Activated naive CD4-positive, alpha-beta T cell treated with anti-CD3 and anti-CD28 coated beads for 36 hours (primary cell): ENCODE measurements around the gene KCNK6. TPM values are rescaled to one million over a fixed set of nuclear protein-coding genes. Genes with fewer than 3 reads are reported as not detected.

Experiments
- CTCF ChIA-PET: fragments of 350-600 bp; sonication (Branson Sonifier 250); formaldehyde crosslinking; loops from one replicate; lab custom pipeline; 2021; ENCODE audit warnings: antibody characterized with exemption; lab: Charles Lee
- DNase-seq: peaks from one replicate; pipeline ENCODE4 v3.0.0-alpha.2; 2020
- H3K27ac Mint-ChIP-seq: one replicate; pipeline ENCODE4 v1.8.0; 2021; ENCODE audit warnings: mild to moderate bottlenecking, mixed read lengths
- H3K27me3 Mint-ChIP-seq: one replicate; pipeline ENCODE4 v1.8.0; 2021; ENCODE audit warnings: low read depth, mixed read lengths
- H3K36me3 Mint-ChIP-seq: one replicate; pipeline ENCODE4 v1.8.0; 2021; ENCODE audit warnings: low read depth, mixed read lengths
- H3K4me1 Mint-ChIP-seq: one replicate; pipeline ENCODE4 v1.8.0; 2021; ENCODE audit warnings: low read depth, mixed read lengths
- H3K4me3 Mint-ChIP-seq: one replicate; pipeline ENCODE4 v1.8.0; 2021; ENCODE audit warnings: mild to moderate bottlenecking, moderate library complexity, mixed read lengths
- H3K9me3 Mint-ChIP-seq: one replicate; pipeline ENCODE4 v1.8.0; 2021; ENCODE audit warnings: mixed read lengths
- intact Hi-C: fragments of 100-400 bp; cut with micrococcal nuclease; formaldehyde crosslinking; loops from one replicate; pipeline ENCODE4 v1.15.1; 2023
- total RNA-seq, 2 experiments: library from RNA; stranded (reverse); gene quantifications; one replicate each; pipeline ENCODE4 v1.2.3, GENCODE V29; 2021

KCNK6 gene
- total RNA-seq = 1 to 10 TPM; 4.7 to 5.8 TPM

DNA sequence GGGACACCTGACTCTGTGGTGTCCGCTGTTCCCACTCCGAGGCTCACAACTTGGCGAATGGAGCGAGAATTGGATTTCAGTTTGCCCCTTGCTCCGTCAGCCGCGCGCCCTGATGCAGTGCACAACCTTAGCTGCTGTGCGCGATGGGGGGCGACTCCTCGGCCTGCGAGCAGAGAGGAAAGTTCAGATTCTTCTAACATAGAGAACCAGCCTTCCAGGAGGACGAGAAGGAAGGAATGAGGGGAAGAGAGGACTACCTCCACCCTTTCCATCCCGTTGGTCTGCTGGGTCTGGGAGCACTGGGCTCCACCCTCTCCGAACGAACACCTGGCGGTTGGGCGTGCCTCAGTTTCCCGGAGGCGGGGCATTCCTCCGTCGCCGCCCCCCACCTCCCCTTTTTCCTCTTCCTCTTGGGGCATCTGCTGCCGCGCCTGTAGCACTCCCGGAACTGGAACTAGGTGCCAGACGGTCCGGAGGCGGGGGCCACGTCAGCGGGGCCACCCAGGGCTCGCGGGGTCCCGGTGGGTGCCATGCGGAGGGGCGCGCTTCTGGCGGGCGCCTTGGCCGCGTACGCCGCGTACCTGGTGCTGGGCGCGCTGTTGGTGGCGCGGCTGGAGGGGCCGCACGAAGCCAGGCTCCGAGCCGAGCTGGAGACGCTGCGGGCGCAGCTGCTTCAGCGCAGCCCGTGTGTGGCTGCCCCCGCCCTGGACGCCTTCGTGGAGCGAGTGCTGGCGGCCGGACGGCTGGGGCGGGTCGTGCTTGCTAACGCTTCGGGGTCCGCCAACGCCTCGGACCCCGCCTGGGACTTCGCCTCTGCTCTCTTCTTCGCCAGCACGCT lies at the start of gene KCNK6:
Gene KCNK6, plus strand, starts transcription at position 425 of the 838 bp plus-strand sequence. Its CDS starts 106 bp downstream, at position 531.
- peak; percentile 55 for DNase-seq
- no peaks in the 10 kb centered on the region for H3K9me3 Mint-ChIP-seq
- CTCF ChIA-PET = interaction anchor here (1.0 to 1.6 kb wide), 3 partner anchors 75 to 417 kb away, joined by 3 to 5 read pairs (median 3); partner anchors contain the start of gene FAM98C
- no peaks in the 10 kb centered on the region for H3K27me3 Mint-ChIP-seq
- H3K4me3 Mint-ChIP-seq = peak within 1 kb of the TSS; percentile 81
- peaks cover 46% of the 10 kb centered on the region for H3K4me1 Mint-ChIP-seq
- intact Hi-C loops = loop anchor here (5.0 to 10.0 kb wide), 6 partner anchors 77 to 1005 kb away; partner anchors contain the start of genes ECH1, EIF3K, MAP4K1 and SIPA1L3
- H3K27ac Mint-ChIP-seq = peak within 1 kb of the TSS; percentile 36
- H3K36me3 Mint-ChIP-seq = peaks cover 3% of the 10 kb centered on the region

DNA sequence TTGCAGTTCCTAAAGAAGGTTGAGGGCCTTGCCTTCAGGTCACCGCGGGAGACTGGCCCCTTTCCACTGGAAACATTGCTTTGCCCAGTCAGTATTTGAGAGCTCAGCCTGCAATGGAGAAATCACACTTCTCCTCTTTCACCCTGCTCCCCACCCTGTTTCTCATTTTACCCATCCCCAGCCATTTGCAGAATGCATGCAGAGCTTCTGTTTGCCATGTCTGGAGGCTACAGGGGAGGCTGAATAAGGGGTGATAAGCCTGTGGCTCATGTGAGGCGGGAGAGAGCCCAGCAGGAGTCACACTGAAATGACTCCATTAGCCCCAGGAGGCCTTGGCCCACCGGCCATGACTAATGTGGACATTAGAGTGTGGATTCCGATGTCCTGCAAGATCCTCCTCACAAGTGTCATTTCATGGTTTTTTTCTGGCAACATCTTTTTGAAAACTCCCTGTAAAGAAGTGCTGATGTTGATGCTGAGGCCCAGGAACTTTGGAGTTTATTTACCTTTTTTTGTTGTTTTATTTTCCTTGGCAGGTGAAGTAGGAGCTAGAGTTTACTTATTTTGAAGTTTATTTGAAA lies 49.0 kb upstream of the KCNK6 start:
- H3K4me1 Mint-ChIP-seq = peaks cover 20% of the 10 kb centered on the region
- CTCF ChIA-PET = no interaction called here
- H3K27ac Mint-ChIP-seq = peak overlapping the region; percentile 13
- H3K9me3 Mint-ChIP-seq = no peaks in the 10 kb centered on the region
- H3K36me3 Mint-ChIP-seq = no peaks in the 10 kb centered on the region
- no peaks in the 10 kb centered on the region for H3K27me3 Mint-ChIP-seq
- H3K4me3 Mint-ChIP-seq = no peak overlapping the region
- intact Hi-C loops = no loop called here
- no peak for DNase-seq

DNA sequence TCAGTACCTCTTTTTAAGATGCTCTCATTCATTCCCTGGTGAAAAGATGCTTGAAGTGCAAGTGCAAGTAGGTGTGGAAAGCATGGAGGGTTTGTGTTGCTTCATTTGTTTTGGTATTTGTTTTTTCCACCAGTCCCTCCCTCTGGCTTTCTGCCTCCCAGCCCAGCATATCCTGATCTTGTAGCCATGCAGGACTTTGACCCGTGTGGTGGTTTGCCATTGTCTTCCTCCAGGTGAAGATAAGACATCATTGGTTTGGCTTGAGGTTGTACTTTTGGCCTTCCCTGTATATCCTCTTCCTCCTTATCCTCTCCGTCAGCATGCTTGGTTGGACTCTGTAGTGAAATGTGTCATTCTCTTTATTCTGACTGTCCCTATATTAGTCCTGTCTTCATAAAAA lies 46.1 kb upstream of the KCNK6 start:
- no peak for DNase-seq
- Mint-ChIP-seq H3K36me3 (no peaks in the 10 kb centered on the region), H3K4me1 (peaks cover 7% of the 10 kb centered on the region), H3K27me3 (no peaks in the 10 kb centered on the region), H3K4me3 (no peak overlapping the region), H3K27ac (no peak overlapping the region), H3K9me3 (no peaks in the 10 kb centered on the region)
- CTCF ChIA-PET = no interaction called here
- intact Hi-C loops = no loop called here

GRCh38 chr19:38274739-38275138 lies 44.9 kb upstream of the KCNK6 start:
- H3K27ac Mint-ChIP-seq = no peak overlapping the region
- H3K4me3 Mint-ChIP-seq = no peak overlapping the region
- H3K4me1 Mint-ChIP-seq = peaks cover 7% of the 10 kb centered on the region
- CTCF ChIA-PET = interaction anchor here (0.6 to 0.7 kb wide), 2 partner anchors 32 to 539 kb away, joined by 4 to 5 read pairs; no protein-coding TSS in a partner anchor
- DNase-seq = no peak
- no peaks in the 10 kb centered on the region for H3K27me3 Mint-ChIP-seq
- H3K36me3 Mint-ChIP-seq = no peaks in the 10 kb centered on the region
- intact Hi-C loops = no loop called here
- H3K9me3 Mint-ChIP-seq = no peaks in the 10 kb centered on the region

DNA sequence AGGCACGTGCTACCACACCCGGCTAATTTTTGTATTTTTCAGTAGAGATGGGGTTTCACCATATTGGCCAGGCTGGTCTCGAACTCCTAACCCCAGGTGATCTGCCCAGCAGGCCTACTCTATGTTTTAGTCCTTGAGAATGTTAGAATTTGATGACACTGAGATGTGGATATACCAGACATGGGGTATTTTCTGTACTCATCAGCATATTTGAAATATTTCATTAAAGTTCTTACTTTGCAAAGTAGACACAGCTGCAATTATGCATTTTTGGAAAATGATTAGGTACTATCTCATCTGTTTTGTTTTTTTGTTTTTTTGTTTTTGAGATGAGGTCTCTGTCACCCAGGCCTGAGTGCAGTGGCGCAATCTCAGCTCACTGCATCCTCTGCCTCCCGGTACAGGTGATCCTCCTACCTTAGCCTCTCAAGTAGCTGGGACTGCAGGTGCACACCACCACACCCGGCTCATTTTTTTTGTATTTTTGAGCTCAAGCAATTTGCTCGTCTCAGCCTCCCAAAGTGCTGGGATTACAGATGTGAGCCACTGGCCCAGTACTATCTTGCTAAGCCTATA lies 42.6 kb upstream of the KCNK6 start:
- DNase-seq = no peak
- Mint-ChIP-seq H3K4me3 (no peak overlapping the region), H3K9me3 (no peaks in the 10 kb centered on the region), H3K36me3 (no peaks in the 10 kb centered on the region), H3K4me1 (peaks cover 5% of the 10 kb centered on the region), H3K27ac (no peak overlapping the region), H3K27me3 (no peaks in the 10 kb centered on the region)
- intact Hi-C loops = no loop called here
- CTCF ChIA-PET = interaction anchor here (0.6 to 1.3 kb wide), 5 partner anchors 8 to 116 kb away, joined by 3 to 4 read pairs (median 3); no protein-coding TSS in a partner anchor

- no peaks in the 10 kb centered on the region for H3K27me3 Mint-ChIP-seq
- H3K9me3 Mint-ChIP-seq = no peaks in the 10 kb centered on the region
- H3K4me1 Mint-ChIP-seq = peaks cover 7% of the 10 kb centered on the region
- CTCF ChIA-PET = interaction anchor here (0.7 to 0.8 kb wide), 2 partner anchors 8 to 34 kb away, joined by 3 to 4 read pairs; no protein-coding TSS in a partner anchor
- no peak overlapping the region for H3K27ac Mint-ChIP-seq
- no peak for DNase-seq
- H3K4me3 Mint-ChIP-seq = no peak overlapping the region
- intact Hi-C loops = no loop called here
- H3K36me3 Mint-ChIP-seq = no peaks in the 10 kb centered on the region
Measured at GRCh38 chr19:38277549-38277948, 42.1 kb upstream of the KCNK6 start.

DNA sequence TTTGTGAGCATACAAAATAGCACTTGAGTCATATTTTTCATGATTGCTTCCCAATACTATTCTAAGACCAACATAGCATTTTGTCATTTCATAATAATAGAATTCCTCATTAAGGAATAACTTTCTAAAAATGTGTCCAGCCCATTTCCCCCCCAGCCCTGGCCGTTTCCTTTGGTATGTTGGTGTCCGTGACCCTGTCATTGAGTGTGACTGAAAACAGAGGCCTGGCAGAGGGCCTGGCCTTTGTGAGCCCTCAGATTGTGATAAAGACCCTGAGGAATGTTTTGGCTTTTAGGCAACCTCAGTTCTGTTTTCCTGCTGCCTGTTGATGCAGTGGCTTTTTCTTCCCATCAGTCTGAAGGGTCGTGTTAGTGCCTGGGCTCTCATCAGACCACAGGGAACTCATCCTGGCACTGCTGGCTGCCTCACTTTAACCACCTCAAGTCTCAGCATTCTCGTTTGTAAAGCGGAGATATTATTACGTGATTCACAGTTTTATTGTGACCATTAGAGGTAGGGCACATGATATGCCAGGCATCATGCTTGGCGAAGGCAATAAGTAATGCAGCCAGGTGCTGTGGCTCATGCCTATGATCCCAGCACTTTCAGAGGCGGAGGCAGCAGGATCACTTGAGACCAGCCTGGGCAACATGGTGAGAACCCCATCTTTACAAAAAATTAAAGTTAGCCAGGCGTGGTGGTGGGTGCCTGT lies 41.5 kb upstream of the KCNK6 start:
- no peak for DNase-seq
- no peak overlapping the region for H3K27ac Mint-ChIP-seq
- H3K4me1 Mint-ChIP-seq = peaks cover 7% of the 10 kb centered on the region
- H3K4me3 Mint-ChIP-seq = no peak overlapping the region
- no peaks in the 10 kb centered on the region for H3K27me3 Mint-ChIP-seq
- CTCF ChIA-PET = interaction anchor here (0.8 kb wide), 1 partner anchor 34 kb away, joined by 3 read pairs; no protein-coding TSS in a partner anchor
- H3K36me3 Mint-ChIP-seq = no peaks in the 10 kb centered on the region
- no peaks in the 10 kb centered on the region for H3K9me3 Mint-ChIP-seq
- intact Hi-C loops = no loop called here

DNA sequence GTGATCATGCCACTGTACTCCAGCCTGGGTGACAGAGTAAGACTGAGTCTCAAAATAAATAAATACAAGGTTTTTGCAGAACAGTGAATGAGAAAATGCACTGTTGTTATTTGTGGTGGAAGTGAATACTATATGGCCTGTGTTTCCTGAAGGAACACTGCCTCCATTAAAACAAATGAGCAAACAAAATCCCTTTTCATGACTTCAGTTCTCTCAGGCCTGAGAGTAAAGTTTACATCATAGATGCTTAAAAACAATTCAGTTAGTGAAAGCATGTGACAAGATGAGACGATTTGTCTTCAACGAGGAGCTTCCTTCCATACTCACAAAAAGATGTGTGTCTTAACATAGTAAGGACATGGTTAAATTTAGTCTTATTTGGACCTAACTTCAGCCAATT lies 40.9 kb upstream of the KCNK6 start:
- intact Hi-C loops = no loop called here
- Mint-ChIP-seq H3K36me3 (no peaks in the 10 kb centered on the region), H3K9me3 (no peaks in the 10 kb centered on the region), H3K27me3 (no peaks in the 10 kb centered on the region), H3K27ac (no peak overlapping the region), H3K4me3 (no peak overlapping the region), H3K4me1 (peaks cover 7% of the 10 kb centered on the region)
- DNase-seq = no peak
- CTCF ChIA-PET = no interaction called here

GRCh38 chr19:38280030-38280921 lies 39.4 kb upstream of the KCNK6 start:
- CTCF ChIA-PET = no interaction called here
- DNase-seq = no peak
- Mint-ChIP-seq H3K4me1 (peaks cover 7% of the 10 kb centered on the region), H3K27me3 (no peaks in the 10 kb centered on the region), H3K9me3 (no peaks in the 10 kb centered on the region), H3K36me3 (peaks cover 2% of the 10 kb centered on the region), H3K4me3 (no peak overlapping the region), H3K27ac (no peak overlapping the region)
- intact Hi-C loops = no loop called here

DNA sequence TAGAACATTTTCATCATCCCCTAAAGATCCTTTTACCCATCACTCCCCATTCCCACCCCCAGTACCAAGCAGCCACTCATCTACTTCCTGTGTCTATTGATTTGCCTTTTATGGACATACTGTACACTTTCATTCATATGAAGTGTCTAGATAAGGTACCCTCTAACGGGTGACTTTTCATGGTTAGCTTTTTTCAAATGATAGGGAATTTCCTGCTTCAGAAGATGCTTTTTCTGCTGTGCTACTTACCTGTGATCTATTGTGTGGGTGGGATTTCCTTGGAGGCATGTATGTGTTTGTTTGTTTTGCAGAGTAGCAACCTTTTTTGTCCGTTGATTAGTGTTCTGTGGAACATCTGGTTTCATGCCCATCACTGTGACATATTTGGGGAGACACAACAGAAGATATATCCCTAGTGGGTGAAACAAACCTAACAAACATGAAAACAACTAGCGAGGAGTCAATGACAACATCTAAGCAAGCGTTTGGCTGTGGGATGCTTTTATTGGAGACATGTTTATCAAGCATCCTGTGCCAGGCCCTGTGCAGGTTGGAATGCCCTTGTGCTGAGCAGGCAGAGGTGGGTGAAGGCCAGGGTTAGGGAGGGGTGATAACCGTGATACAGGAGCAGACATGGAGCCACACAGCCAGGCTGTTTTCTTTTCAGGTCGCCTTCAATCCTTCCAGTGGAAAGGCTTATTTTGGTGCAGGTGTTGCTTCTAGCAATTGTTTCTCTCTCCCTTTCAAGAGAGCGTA lies 37.7 kb upstream of the KCNK6 start:
- Mint-ChIP-seq H3K36me3 (peaks cover 2% of the 10 kb centered on the region), H3K9me3 (no peaks in the 10 kb centered on the region), H3K4me1 (peaks cover 7% of the 10 kb centered on the region), H3K4me3 (no peak overlapping the region), H3K27me3 (no peaks in the 10 kb centered on the region), H3K27ac (no peak overlapping the region)
- CTCF ChIA-PET = interaction anchor here (0.6 to 0.7 kb wide), 3 partner anchors 26 to 147 kb away, joined by 3 to 6 read pairs (median 4); no protein-coding TSS in a partner anchor
- DNase-seq = no peak
- intact Hi-C loops = no loop called here

DNA sequence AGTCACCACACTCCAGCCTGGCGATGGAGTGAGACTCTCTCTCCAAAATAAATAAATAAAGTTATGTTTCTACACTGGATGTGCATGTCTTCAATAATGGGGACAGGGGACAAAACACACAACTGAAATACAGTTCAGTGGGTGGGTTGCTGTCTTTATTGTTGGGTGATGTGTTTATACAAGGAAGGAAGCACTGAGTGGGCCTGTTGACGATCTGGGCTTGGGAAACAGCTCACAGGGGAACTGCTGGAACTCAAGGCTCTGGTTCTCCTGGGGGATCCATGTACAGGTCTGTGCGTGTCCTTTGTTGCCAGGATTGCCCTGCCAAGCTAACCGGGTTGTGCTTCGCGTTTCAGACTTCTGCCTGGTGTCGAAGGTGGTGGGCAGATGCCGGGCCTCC lies 36.4 kb upstream of the KCNK6 start:
- Mint-ChIP-seq H3K27me3 (no peaks in the 10 kb centered on the region), H3K27ac (no peak overlapping the region), H3K36me3 (peaks cover 2% of the 10 kb centered on the region), H3K4me1 (peaks cover 7% of the 10 kb centered on the region), H3K4me3 (no peak overlapping the region), H3K9me3 (no peaks in the 10 kb centered on the region)
- intact Hi-C loops = no loop called here
- no peak for DNase-seq
- CTCF ChIA-PET = no interaction called here
